HUES6 (cell line): ENCODE measurements around the gene TTC12.

Source experiments
- H3K27ac ChIP-seq: 2 replicates; pipeline ENCODE4 v1.7.0; 2013; ENCODE audit warnings: low read depth, mild to moderate bottlenecking, low read length, inconsistent platforms
- H3K27me3 ChIP-seq: 2 replicates; pipeline ENCODE4 v1.6.1; 2013; ENCODE audit warnings: low read length; ENCODE audit not compliant: control insufficient read depth, insufficient read depth
- H3K36me3 ChIP-seq: 2 replicates; pipeline ENCODE4 v1.6.1; 2013; ENCODE audit warnings: low read length; ENCODE audit not compliant: control insufficient read depth, insufficient read depth
- H3K4me1 ChIP-seq: 2 replicates; pipeline ENCODE4 v1.6.1; 2013; ENCODE audit warnings: low read length; ENCODE audit not compliant: control insufficient read depth, insufficient read depth
- H3K4me3 ChIP-seq: 2 replicates; pipeline ENCODE4 v1.5.1; 2013; ENCODE audit warnings: low read depth, low read length
- H3K9ac ChIP-seq: one replicate; pipeline ENCODE4 v1.6.1; 2013; ENCODE audit warnings: mild to moderate bottlenecking, low read length
- H3K9me3 ChIP-seq: 2 replicates; pipeline ENCODE4 v1.6.1; 2013; ENCODE audit warnings: low read depth, low read length; ENCODE audit not compliant: control insufficient read depth, insufficient read depth

Gene TTC12

GRCh38 chr11:113314389-113315301 is at the start of gene TTC12:
Gene TTC12, plus strand, starts transcription at chr11:113314583. Its CDS starts 1,675 bp downstream, at chr11:113316258.
- Histone ChIP-seq H3K9ac (peak within 1 kb of the TSS; percentile 77), H3K27ac (peak within 1 kb of the TSS; percentile 63), H3K36me3 (peaks cover 7% of the 10 kb centered on the region), H3K4me3 (peak within 1 kb of the TSS; percentile 88), H3K27me3 (peaks cover 11% of the 10 kb centered on the region), H3K9me3 (no peaks in the 10 kb centered on the region), H3K4me1 (no peaks in the 10 kb centered on the region)

GRCh38 chr11:113265362-113265761 is 49.0 kb upstream of the TTC12 start:
- no peaks in the 10 kb centered on the region for H3K36me3 ChIP-seq
- no peaks in the 10 kb centered on the region for H3K9me3 ChIP-seq
- H3K27ac ChIP-seq, result no peak overlapping the region
- no peaks in the 10 kb centered on the region for H3K27me3 ChIP-seq
- H3K9ac ChIP-seq, result no peak overlapping the region
- no peaks in the 10 kb centered on the region for H3K4me1 ChIP-seq
- H3K4me3 ChIP-seq, result no peak overlapping the region

GRCh38 chr11:113267493-113267892 is 46.9 kb upstream of the TTC12 start:
- Histone ChIP-seq H3K4me3 (no peak overlapping the region), H3K9me3 (no peaks in the 10 kb centered on the region), H3K36me3 (no peaks in the 10 kb centered on the region), H3K27ac (no peak overlapping the region), H3K4me1 (no peaks in the 10 kb centered on the region), H3K27me3 (no peaks in the 10 kb centered on the region), H3K9ac (no peak overlapping the region)

GRCh38 chr11:113269096-113269495 is 45.3 kb upstream of the TTC12 start:
- Histone ChIP-seq H3K27ac (no peak overlapping the region), H3K9me3 (no peaks in the 10 kb centered on the region), H3K36me3 (no peaks in the 10 kb centered on the region), H3K9ac (no peak overlapping the region), H3K4me1 (no peaks in the 10 kb centered on the region; the same call in 1 of the 2 replicates), H3K4me3 (no peak overlapping the region), H3K27me3 (no peaks in the 10 kb centered on the region)

GRCh38 chr11:113269636-113270035 is 44.7 kb upstream of the TTC12 start:
- no peak overlapping the region for H3K27ac ChIP-seq
- no peaks in the 10 kb centered on the region for H3K9me3 ChIP-seq
- no peaks in the 10 kb centered on the region for H3K36me3 ChIP-seq
- H3K9ac ChIP-seq, result no peak overlapping the region
- no peak overlapping the region for H3K4me3 ChIP-seq
- H3K27me3 ChIP-seq, result no peaks in the 10 kb centered on the region
- peaks cover 4% of the 10 kb centered on the region; the same call in 1 of the 2 replicates for H3K4me1 ChIP-seq

GRCh38 chr11:113270080-113270479 is 44.3 kb upstream of the TTC12 start:
- no peaks in the 10 kb centered on the region for H3K36me3 ChIP-seq
- H3K27ac ChIP-seq, result no peak overlapping the region
- no peaks in the 10 kb centered on the region for H3K27me3 ChIP-seq
- no peak overlapping the region for H3K4me3 ChIP-seq
- H3K9ac ChIP-seq, result no peak overlapping the region
- H3K9me3 ChIP-seq, result no peaks in the 10 kb centered on the region
- peaks cover 7% of the 10 kb centered on the region; the same call in 1 of the 2 replicates for H3K4me1 ChIP-seq

- Histone ChIP-seq H3K4me3 (no peak overlapping the region), H3K27ac (no peak overlapping the region), H3K36me3 (no peaks in the 10 kb centered on the region), H3K27me3 (no peaks in the 10 kb centered on the region), H3K4me1 (peaks cover 9% of the 10 kb centered on the region; the same call in 1 of the 2 replicates), H3K9ac (no peak overlapping the region), H3K9me3 (no peaks in the 10 kb centered on the region)
These were observed 42.7 kb upstream of the TTC12 start for GRCh38 chr11:113271551-113272245.

- H3K9ac ChIP-seq, result no peak overlapping the region
- peaks cover 9% of the 10 kb centered on the region; the same call in 1 of the 2 replicates for H3K4me1 ChIP-seq
- no peaks in the 10 kb centered on the region for H3K9me3 ChIP-seq
- H3K27me3 ChIP-seq, result no peaks in the 10 kb centered on the region
- H3K36me3 ChIP-seq, result no peaks in the 10 kb centered on the region
- H3K27ac ChIP-seq, result no peak overlapping the region
- H3K4me3 ChIP-seq, result no peak overlapping the region
These were observed 42.1 kb upstream of the TTC12 start for GRCh38 chr11:113272281-113272680.

GRCh38 chr11:113272927-113273615 is 41.3 kb upstream of the TTC12 start:
- H3K9ac ChIP-seq, result no peak overlapping the region
- H3K27me3 ChIP-seq, result no peaks in the 10 kb centered on the region
- peaks cover 9% of the 10 kb centered on the region; the same call in 1 of the 2 replicates for H3K4me1 ChIP-seq
- no peaks in the 10 kb centered on the region for H3K9me3 ChIP-seq
- no peaks in the 10 kb centered on the region for H3K36me3 ChIP-seq
- no peak overlapping the region for H3K4me3 ChIP-seq
- H3K27ac ChIP-seq, result no peak overlapping the region

- Histone ChIP-seq H3K27ac (no peak overlapping the region), H3K27me3 (no peaks in the 10 kb centered on the region), H3K36me3 (no peaks in the 10 kb centered on the region), H3K4me1 (peaks cover 9% of the 10 kb centered on the region; the same call in 1 of the 2 replicates), H3K9me3 (no peaks in the 10 kb centered on the region), H3K9ac (no peak overlapping the region), H3K4me3 (no peak overlapping the region)
These were observed 40.7 kb upstream of the TTC12 start for GRCh38 chr11:113273720-113274119.
